ENCODE measurements around the gene TOR1AIP1.

DNA sequence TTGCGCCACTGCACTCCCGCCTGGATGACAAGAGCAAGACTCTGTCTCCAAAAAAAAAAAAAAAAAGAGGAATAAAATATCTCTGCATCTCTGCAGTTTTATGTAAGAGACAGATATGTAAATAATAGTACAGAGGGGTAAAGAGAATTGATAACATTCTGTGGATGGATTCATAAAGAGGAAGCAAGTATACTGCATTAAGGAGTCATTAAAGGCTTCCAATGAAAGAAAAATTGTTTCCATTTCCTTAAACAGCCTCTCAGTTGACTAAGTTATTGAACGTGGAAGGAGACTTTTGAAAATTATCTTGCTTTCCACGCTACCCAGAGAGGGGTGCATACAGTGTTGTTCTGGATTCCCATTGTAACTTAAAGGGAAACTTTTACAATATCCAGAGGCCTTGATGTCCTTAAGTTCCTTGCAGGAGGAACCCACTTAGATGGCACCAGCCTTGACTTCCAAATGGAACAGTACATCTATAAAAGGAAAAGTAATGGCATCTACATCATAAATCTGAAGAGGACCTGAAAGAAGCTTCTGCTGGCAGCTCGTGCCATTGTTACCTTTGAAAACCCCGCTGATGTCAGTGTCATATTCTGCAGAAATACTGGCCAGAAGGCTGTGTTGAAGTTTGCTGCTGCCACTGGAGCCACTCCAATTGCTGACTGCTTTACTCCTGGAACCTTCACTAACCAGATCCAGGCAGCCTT, 86.4 kb downstream of the TOR1AIP1 start:
- no peak for TF ChIP-seq POLR2A (IDR thresholded peaks at IDR 0.05)
- TF ChIP-seq, protein P1, sequence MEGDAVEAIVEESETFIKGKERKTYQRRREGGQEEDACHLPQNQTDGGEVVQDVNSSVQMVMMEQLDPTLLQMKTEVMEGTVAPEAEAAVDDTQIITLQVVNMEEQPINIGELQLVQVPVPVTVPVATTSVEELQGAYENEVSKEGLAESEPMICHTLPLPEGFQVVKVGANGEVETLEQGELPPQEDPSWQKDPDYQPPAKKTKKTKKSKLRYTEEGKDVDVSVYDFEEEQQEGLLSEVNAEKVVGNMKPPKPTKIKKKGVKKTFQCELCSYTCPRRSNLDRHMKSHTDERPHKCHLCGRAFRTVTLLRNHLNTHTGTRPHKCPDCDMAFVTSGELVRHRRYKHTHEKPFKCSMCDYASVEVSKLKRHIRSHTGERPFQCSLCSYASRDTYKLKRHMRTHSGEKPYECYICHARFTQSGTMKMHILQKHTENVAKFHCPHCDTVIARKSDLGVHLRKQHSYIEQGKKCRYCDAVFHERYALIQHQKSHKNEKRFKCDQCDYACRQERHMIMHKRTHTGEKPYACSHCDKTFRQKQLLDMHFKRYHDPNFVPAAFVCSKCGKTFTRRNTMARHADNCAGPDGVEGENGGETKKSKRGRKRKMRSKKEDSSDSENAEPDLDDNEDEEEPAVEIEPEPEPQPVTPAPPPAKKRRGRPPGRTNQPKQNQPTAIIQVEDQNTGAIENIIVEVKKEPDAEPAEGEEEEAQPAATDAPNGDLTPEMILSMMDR (IDR thresholded peaks at IDR 0.05): no peak

Measured in testis (tissue), 2 donors.